Skeletal muscle tissue (tissue), 5 donors: ENCODE measurements around the gene TCEANC2. TPM values are rescaled to one million over a fixed set of nuclear protein-coding genes. Genes with fewer than 3 reads are reported as not detected.
A peak's percentile ranks its signal among the peaks of the same experiment; 100 is the strongest.

Experiments used
- H3K27ac ChIP-seq: one replicate; pipeline ENCODE4 v1.7.0; 2013; ENCODE audit warnings: mild to moderate bottlenecking, low read depth, low read length, inconsistent platforms
- H3K27me3 ChIP-seq, 3 donors: one replicate each; pipeline ENCODE4 v1.7.0; 2013; ENCODE audit warnings: low read length in 3 of 3; ENCODE audit not compliant: control insufficient read depth in 3 of 3, insufficient read depth in 3 of 3
- H3K36me3 ChIP-seq, 3 donors: one replicate each; pipeline ENCODE4 v1.7.0; 2013; ENCODE audit warnings: low read length in 3 of 3; ENCODE audit not compliant: control insufficient read depth in 3 of 3, insufficient read depth in 3 of 3
- H3K4me1 ChIP-seq, 3 donors: one replicate each; pipeline ENCODE4 v1.7.0; 2013; ENCODE audit warnings: low read length in 3 of 3, mild to moderate bottlenecking in 3 of 3; ENCODE audit not compliant: control insufficient read depth in 3 of 3, insufficient read depth in 3 of 3
- H3K4me3 ChIP-seq, 3 donors: one replicate each; pipeline ENCODE4 v1.7.0; 2013; ENCODE audit warnings: low read length in 3 of 3
- H3K9ac ChIP-seq, 3 donors: one replicate each; pipeline ENCODE4 v1.7.0; 2013; ENCODE audit warnings: low read length in 3 of 3, mild to moderate bottlenecking in 3 of 3, moderate library complexity in 2 of 3, low read depth in 1 of 3
- H3K9me3 ChIP-seq, 3 donors: one replicate each; pipeline ENCODE4 v1.7.0; 2013; ENCODE audit warnings: low read length in 3 of 3; ENCODE audit not compliant: control insufficient read depth in 3 of 3
- small RNA-seq: library from RNA; depleted of rRNA; stranded (forward); fragments of <200 nt; gene quantifications from one replicate; pipeline ENCODE3, GENCODE V24; 2014
- total RNA-seq: library from RNA; depleted of rRNA; stranded (reverse); fragments of >200 nt; gene quantifications from one replicate; pipeline ENCODE4 v1.2.3, GENCODE V29; 2014
- donor health status: Osteomylitis.

The TCEANC2 gene
- total RNA-seq, 1 donor from 2014 or later, result 3.1 TPM

- Histone ChIP-seq H3K4me1 (no peaks in the 10 kb centered on the region), H3K9me3 (no peaks in the 10 kb centered on the region), H3K36me3 (no peaks in the 10 kb centered on the region), H3K9ac (no peak overlapping the region), H3K27ac (no peak overlapping the region), H3K27me3 (no peaks in the 10 kb centered on the region), H3K4me3 (no peak overlapping the region)
Measured at GRCh38 chr1:54142146-54142900, 88.9 kb downstream of the TCEANC2 start.

GRCh38 chr1:54144366-54144765 lies 91.0 kb downstream of the TCEANC2 start:
- Histone ChIP-seq H3K4me1 (no peaks in the 10 kb centered on the region), H3K9ac (no peak overlapping the region), H3K36me3 (no peaks in the 10 kb centered on the region), H3K4me3 (no peak overlapping the region), H3K27me3 (no peaks in the 10 kb centered on the region), H3K27ac (no peak overlapping the region), H3K9me3 (no peaks in the 10 kb centered on the region)

GRCh38 chr1:54149734-54150133 lies 96.3 kb downstream of the TCEANC2 start:
- Histone ChIP-seq H3K36me3 (no peaks in the 10 kb centered on the region), H3K27me3 (no peaks in the 10 kb centered on the region), H3K4me1 (peaks cover 14 to 15% (median 15%) of the 10 kb centered on the region in 3 donors), H3K27ac (no peak overlapping the region), H3K9me3 (no peaks in the 10 kb centered on the region), H3K4me3 (no peak overlapping the region), H3K9ac (no peak overlapping the region)

- Histone ChIP-seq H3K4me3 (no peak overlapping the region), H3K9me3 (no peaks in the 10 kb centered on the region), H3K9ac (no peak overlapping the region), H3K27me3 (no peaks in the 10 kb centered on the region), H3K36me3 (no peaks in the 10 kb centered on the region), H3K27ac (no peak overlapping the region), H3K4me1 (peaks cover 15 to 18% (median 16%) of the 10 kb centered on the region in 3 donors)
Measured at GRCh38 chr1:54151013-54151412, 97.6 kb downstream of the TCEANC2 start.

GRCh38 chr1:54152696-54153095 lies 99.3 kb downstream of the TCEANC2 start, which contains the start of gene CDCP2:
Gene CDCP2 (minus strand): TSS chr1:54153000. CDS start chr1:54152922, 78 bp downstream.
- Histone ChIP-seq H3K4me3 (peak within 1 kb of the TSS in 2 of 3 donors; percentile 3 to 52), H3K4me1 (peaks cover 15 to 18% (median 16%) of the 10 kb centered on the region in 3 donors), H3K27me3 (no peaks in the 10 kb centered on the region), H3K36me3 (no peaks in the 10 kb centered on the region), H3K9me3 (no peaks in the 10 kb centered on the region), H3K27ac (peak within 1 kb of the TSS; percentile 56), H3K9ac (peak within 1 kb of the TSS in 2 of 3 donors; percentile 23 to 57)

- Histone ChIP-seq H3K27ac (peak overlapping the region; percentile 56), H3K27me3 (no peaks in the 10 kb centered on the region), H3K36me3 (no peaks in the 10 kb centered on the region), H3K4me3 (peak overlapping the region; percentile 3 to 52 (median 49)), H3K9ac (peak overlapping the region in 2 of 3 donors; percentile 23 to 57), H3K4me1 (peaks cover 15 to 18% (median 16%) of the 10 kb centered on the region in 3 donors), H3K9me3 (no peaks in the 10 kb centered on the region)
Measured at GRCh38 chr1:54153535-54154439, 100.4 kb downstream of the TCEANC2 start.

Small RNA genes within 50 kb of the gene (small RNA-seq; reads per million reads assigned to genes)
- gene AL353898.1 (not detected), gene AL353898.2 (not detected)

Other genes starting within 250 kb of the TCEANC2 start
- gene NDC1, start 215.3 kb upstream of the TCEANC2 start, total RNA-seq, result 14.6 TPM
- 14.6 TPM for gene YIPF1, start 163.8 kb upstream of the TCEANC2 start, total RNA-seq
- gene DIO1, start 159.4 kb upstream of the TCEANC2 start, total RNA-seq, result not detected
- 13.6 TPM for gene IFT25, start 107.9 kb upstream of the TCEANC2 start, total RNA-seq
- gene LRRC42, start 107.3 kb upstream of the TCEANC2 start, total RNA-seq, result 14.1 TPM
- gene LDLRAD1, start 35.4 kb upstream of the TCEANC2 start, total RNA-seq, result not detected
- 81.4 TPM for gene TMEM59, start 404 bp upstream of the TCEANC2 start, total RNA-seq
- gene CDCP2, start 99.4 kb downstream of the TCEANC2 start, total RNA-seq, result not detected
- gene CYB5RL, start 146.4 kb downstream of the TCEANC2 start, total RNA-seq, result 5.2 TPM
- gene MRPL37, start 146.6 kb downstream of the TCEANC2 start, total RNA-seq, result 32.9 TPM